H1 (cell line): Measurements from ENCODE around the gene BRIP1. TPM values are rescaled to one million over a fixed set of nuclear protein-coding genes. Genes with fewer than 3 reads are reported as not detected.

Source experiments
- CTCF ChIA-PET: fragments of 300-600 bp; sonication (Branson Sonifier 250); formaldehyde crosslinking; loops from one replicate; lab custom pipeline; 2021; ENCODE audit not compliant: partially characterized antibody; lab: Charles Lee
- POLR2A ChIA-PET: fragments of 300-600 bp; sonication (Branson Sonifier 250); formaldehyde crosslinking; loops from one replicate; lab custom pipeline; 2021; ENCODE audit warnings: inconsistent platforms; ENCODE audit not compliant: partially characterized antibody; lab: Charles Lee
- DNase-seq, 2 experiments: peaks; one replicate each; pipeline versions ENCODE4 v3.0.0 to v3.0.0-alpha.2; 2010 to 2022; ENCODE audit warnings: low spot score in 2 of 2, low read depth in 1 of 2, mixed read lengths in 1 of 2
- FAIRE-seq: peaks from 2 replicates; lab custom pipeline; 2011; peaks lifted over from hg19 to GRCh38; lab: Jason Lieb, UNC
- H2AFZ ChIP-seq: 2 replicates; pipeline ENCODE4 v1.8.1; 2012; ENCODE audit warnings: low read length, inconsistent platforms
- H2AK5ac ChIP-seq: 2 replicates; pipeline ENCODE4 v1.6.1; 2013; ENCODE audit warnings: low read depth, low read length
- H2BK120ac ChIP-seq: replicated peaks from 2 replicates; pipeline ENCODE3; 2013; ENCODE audit warnings: low read depth, low read length, inconsistent platforms
- H2BK12ac ChIP-seq: 2 replicates; pipeline ENCODE4 v1.6.1; 2013; ENCODE audit warnings: low read depth, low read length
- H2BK15ac ChIP-seq: 2 replicates; pipeline ENCODE4 v1.6.1; 2013; ENCODE audit warnings: low read length
- H2BK20ac ChIP-seq: 2 replicates; pipeline ENCODE4 v1.6.1; 2013; ENCODE audit warnings: low read length
- H2BK5ac ChIP-seq: 2 replicates; pipeline ENCODE4 v1.6.1; 2013; ENCODE audit warnings: low read depth, low read length
- H3K14ac ChIP-seq: 2 replicates; pipeline ENCODE4 v1.6.1; 2013; ENCODE audit warnings: inconsistent platforms; ENCODE audit not compliant: insufficient read length
- H3K18ac ChIP-seq: 2 replicates; pipeline ENCODE4 v1.6.1; 2013; ENCODE audit warnings: low read length; ENCODE audit errors: extremely low read depth
- H3K23ac ChIP-seq: 2 replicates; pipeline ENCODE4 v1.6.1; 2013; ENCODE audit warnings: inconsistent platforms; ENCODE audit not compliant: insufficient read length
- H3K23me2 ChIP-seq: 2 replicates; pipeline ENCODE4 v1.6.1; 2013; ENCODE audit warnings: low read depth, low read length
- H3K27ac ChIP-seq: 2 replicates; pipeline ENCODE4 v1.6.1; 2011; ENCODE audit warnings: low read depth, low read length, inconsistent platforms
- H3K27me3 ChIP-seq, 4 experiments: replicated peaks in 1 of 4; 1 replicate in 1 of 4; 2 replicates in 3 of 4; pipeline versions ENCODE4 v1.6.1 to v1.8.1; 2011 to 2013; ENCODE audit warnings: low read length in 3 of 4, mild to moderate bottlenecking in 3 of 4, inconsistent platforms in 2 of 4, mixed read lengths in 2 of 4, moderate library complexity in 1 of 4; ENCODE audit not compliant: control insufficient read depth in 3 of 4, insufficient read depth in 3 of 4; ENCODE audit errors: extremely low read depth in 1 of 4
- H3K36me3 ChIP-seq, 4 experiments: 2 replicates each; pipeline versions ENCODE4 v1.6.1 to v1.8.1; 2011 to 2013; ENCODE audit warnings: mild to moderate bottlenecking in 4 of 4, low read length in 3 of 4, moderate library complexity in 2 of 4, control low read depth in 1 of 4, inconsistent platforms in 1 of 4; ENCODE audit not compliant: insufficient read depth in 4 of 4, control insufficient read depth in 2 of 4
- H3K4ac ChIP-seq: replicated peaks from 2 replicates; pipeline ENCODE3; 2013; ENCODE audit warnings: low read length, low read depth, mixed read lengths, inconsistent platforms; ENCODE audit not compliant: insufficient read length
- H3K4me1 ChIP-seq, 4 experiments: replicated peaks in 1 of 4; 1 replicate in 1 of 4; 2 replicates in 3 of 4; pipeline versions ENCODE4 v1.6.1 to v1.8.1; 2011 to 2013; ENCODE audit warnings: low read length in 3 of 4, inconsistent platforms in 2 of 4, mixed read lengths in 1 of 4; ENCODE audit not compliant: insufficient read depth in 4 of 4, control insufficient read depth in 3 of 4
- H3K4me2 ChIP-seq, 2 experiments: 2 replicates each; pipeline versions ENCODE4 v1.6.1 to v1.8.1; 2011 to 2013; ENCODE audit warnings: low read depth in 2 of 2, low read length in 2 of 2, control low read depth in 1 of 2, inconsistent platforms in 1 of 2, mild to moderate bottlenecking in 1 of 2; ENCODE audit not compliant: insufficient read depth in 1 of 2
- H3K4me3 ChIP-seq, 4 experiments: fragments of 200-600, 300-600 bp in 1 of 4; sonication (generic), shearing (Covaris generic), sonication (Bioruptor Twin) in 1 of 4; 2 replicates each; pipeline versions ENCODE4 v1.5.1 to v1.8.1; 2011 to 2016; ENCODE audit warnings: low read length in 4 of 4, low read depth in 3 of 4, control low read depth in 2 of 4, inconsistent platforms in 2 of 4, mild to moderate bottlenecking in 2 of 4, mixed read lengths in 1 of 4, moderate library complexity in 1 of 4; ENCODE audit not compliant: insufficient read depth in 2 of 4; ENCODE audit errors: extremely low read depth in 1 of 4
- H3K56ac ChIP-seq: replicated peaks from 2 replicates; pipeline ENCODE3; 2013; ENCODE audit warnings: low read depth, mild to moderate bottlenecking, mixed read lengths, low read length, inconsistent platforms; ENCODE audit not compliant: insufficient read length
- H3K79me1 ChIP-seq: 2 replicates; pipeline ENCODE4 v1.6.1; 2013; ENCODE audit warnings: low read depth, low read length, control low read depth
- H3K79me2 ChIP-seq, 2 experiments: 2 replicates each; pipeline versions ENCODE4 v1.6.1 to v1.8.1; 2012 to 2013; ENCODE audit warnings: low read length in 2 of 2, mild to moderate bottlenecking in 2 of 2, inconsistent platforms in 1 of 2; ENCODE audit not compliant: insufficient read depth in 2 of 2, control insufficient read depth in 1 of 2
- H3K9ac ChIP-seq, 4 experiments: replicated peaks in 1 of 4; 1 replicate in 1 of 4; 2 replicates in 3 of 4; pipeline versions ENCODE4 v1.6.1 to v1.8.1; 2011 to 2013; ENCODE audit warnings: low read depth in 3 of 4, low read length in 3 of 4, control low read depth in 2 of 4, mild to moderate bottlenecking in 2 of 4, moderate library complexity in 2 of 4, inconsistent platforms in 1 of 4; ENCODE audit errors: extremely low read depth in 1 of 4
- H3K9me3 ChIP-seq, 2 experiments: 2 replicates each; pipeline versions ENCODE4 v1.6.1 to v1.8.1; 2012 to 2013; ENCODE audit warnings: mild to moderate bottlenecking in 2 of 2, moderate library complexity in 2 of 2, control low read depth in 1 of 2, inconsistent platforms in 1 of 2, low read depth in 1 of 2, low read length in 1 of 2, mixed read lengths in 1 of 2; ENCODE audit not compliant: insufficient read depth in 2 of 2
- H4K20me1 ChIP-seq, 2 experiments: replicated peaks in 1 of 2; 2 replicates each; pipeline versions ENCODE3 to v1.8.1; 2011 to 2013; ENCODE audit warnings: inconsistent platforms in 2 of 2, low read length in 2 of 2, mild to moderate bottlenecking in 1 of 2; ENCODE audit not compliant: insufficient read depth in 2 of 2, control insufficient read depth in 1 of 2
- H4K5ac ChIP-seq: 2 replicates; pipeline ENCODE4 v1.6.1; 2013; ENCODE audit warnings: low read length, low read depth, mixed read lengths, inconsistent platforms; ENCODE audit not compliant: insufficient read length
- H4K8ac ChIP-seq: 2 replicates; pipeline ENCODE4 v1.8.0; 2013; ENCODE audit warnings: mild to moderate bottlenecking, moderate library complexity, low read length, inconsistent platforms; ENCODE audit not compliant: insufficient read depth; ENCODE audit errors: extremely low read depth
- H4K91ac ChIP-seq: replicated peaks from 2 replicates; pipeline ENCODE3; 2013; ENCODE audit warnings: low read length, mixed read lengths, inconsistent platforms; ENCODE audit not compliant: insufficient read length
- GABPA ChIP-seq: IDR thresholded peaks from 2 replicates; pipeline ENCODE4 v1.6.1; 2011; ENCODE audit warnings: mild to moderate bottlenecking, low read length, moderate library complexity, borderline replicate concordance; ENCODE audit not compliant: insufficient read depth
- GTF2F1 ChIP-seq: IDR thresholded peaks from 2 replicates; pipeline ENCODE4 v1.6.1; 2012; ENCODE audit warnings: low read depth, low read length, improper control_type of control experiment, borderline replicate concordance
- HDAC6 ChIP-seq: IDR thresholded peaks from one replicate; pipeline ENCODE4 v1.7.1; 2012; ENCODE audit warnings: low read depth, mild to moderate bottlenecking, inconsistent platforms, low read length, moderate library complexity
- RBBP5 ChIP-seq: IDR thresholded peaks from 2 replicates; pipeline ENCODE4 v1.7.1; 2012; ENCODE audit warnings: low read depth, mild to moderate bottlenecking, inconsistent platforms, low read length, moderate library complexity, borderline replicate concordance
- SIN3A ChIP-seq, 2 experiments: IDR thresholded peaks in 1 of 2; conservative IDR thresholded peaks in 1 of 2; 2 replicates each; pipeline ENCODE4 v1.6.1; 2011 to 2012; ENCODE audit warnings: low read length in 2 of 2, improper control_type of control experiment in 1 of 2, low read depth in 1 of 2, mild to moderate bottlenecking in 1 of 2
- TCF12 ChIP-seq: IDR thresholded peaks from 2 replicates; pipeline ENCODE4 v1.6.1; 2011; ENCODE audit warnings: low read depth, mild to moderate bottlenecking, low read length
- WGBS, 2 experiments: shearing (Covaris generic) in 1 of 2; methylation state at CpG; one replicate each; pipeline versions ENCODE4 v1.1.6 to v1.1.7; 2013 to 2015; ENCODE audit warnings: low lambda C conversion rate in 2 of 2, mixed read lengths in 2 of 2, inconsistent platforms in 1 of 2, low coverage in 1 of 2, missing lambda C conversion rate in 1 of 2; ENCODE audit not compliant: insufficient replicate concordance in 2 of 2, insufficient coverage in 1 of 2, insufficient read length in 1 of 2; ENCODE audit errors: extremely low coverage in 1 of 2, missing lambda C conversion rate in 1 of 2; 5-methylcytosine and 5-hydroxymethylcytosine counted together
- polyA plus RNA-seq, 7 experiments: library from polyadenylated mRNA; depleted of rRNA in 3 of 7; stranded (reverse) in 5 of 7; unstranded in 2 of 7; fragments of >200 nt in 5 of 7; fragments of 200-250 nt in 2 of 7; gene quantifications; 1 replicate in 5 of 7; 2 replicates in 1 of 7; 4 replicates in 1 of 7; pipeline versions ENCODE4 v1.2.1 to v1.2.3, GENCODE V29; 2011 to 2013; ENCODE audit warnings: missing spikeins in 2 of 7, mixed read lengths in 2 of 7
- total RNA-seq: library from RNA; stranded (reverse); fragmentation: NEBNext Ultra II Directional; extraction: Animal tissue kit (Norgen Biotek cat#: 25700); gene quantifications from 2 replicates; pipeline ENCODE4 v1.2.1, GENCODE V29; 2021

The BRIP1 gene
- total and polyA plus RNA-seq, 2 of the 8 experiments (the other 6 are each of a cell fraction or from before 2014, with no cell fraction given), result 5.8 to 19.2 TPM

DNA sequence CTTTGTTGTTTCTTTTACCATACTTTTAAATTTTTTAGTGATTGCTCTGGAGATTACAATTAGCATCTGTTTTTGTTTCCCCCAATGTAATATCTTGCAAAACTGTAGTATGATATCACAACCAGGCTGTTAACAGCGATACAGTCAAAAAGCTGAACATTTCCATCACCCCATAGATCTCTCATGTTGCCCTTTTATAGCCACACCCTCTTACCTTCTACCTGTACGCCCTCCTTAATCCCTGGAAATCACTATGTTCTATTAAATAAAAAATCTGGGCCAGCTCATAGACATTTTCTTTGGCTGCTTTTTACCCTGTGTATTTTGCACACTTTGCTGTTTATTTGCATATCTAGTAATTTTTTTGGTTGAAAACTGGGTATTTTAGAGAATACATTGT is 205.1 kb downstream of the BRIP1 start:
- Histone ChIP-seq H3K4ac (no peak overlapping the region), H4K91ac (no peak overlapping the region), H3K23ac (no peak overlapping the region), H2BK15ac (no peak overlapping the region), H3K18ac (no peak overlapping the region), H3K27ac (no peak overlapping the region), H3K36me3 (no peaks in the 10 kb centered on the region), H2BK20ac (no peak overlapping the region), H3K23me2 (no peaks in the 10 kb centered on the region), H3K14ac (no peak overlapping the region), H2AK5ac (no peak overlapping the region), H3K56ac (no peak overlapping the region), H3K4me2 (no peak overlapping the region), H2BK12ac (no peak overlapping the region), H3K9ac (no peak overlapping the region), H3K4me1 (no peaks in the 10 kb centered on the region), H3K9me3 (no peaks in the 10 kb centered on the region), H3K4me3 (no peak overlapping the region), H3K27me3 (no peaks in the 10 kb centered on the region), H4K20me1 (no peaks in the 10 kb centered on the region), H2AFZ (no peak overlapping the region), H4K8ac (no peak overlapping the region), H4K5ac (no peak overlapping the region), H2BK120ac (no peak overlapping the region), H2BK5ac (no peak overlapping the region), H3K79me2 (no peaks in the 10 kb centered on the region), H3K79me1 (no peaks in the 10 kb centered on the region)
- FAIRE-seq (no peak), DNase-seq (no peak)
- 81% methylated on average over 2 of the region's 2 CpGs; no CpG with 5 or more reads in 1 of the 2 experiments for WGBS, 2 experiments
- TF ChIP-seq GABPA, result no peak
- TF ChIP-seq GTF2F1, result no peak
- TF ChIP-seq TCF12, result no peak
- TF ChIP-seq RBBP5, result no peak
- no peak for TF ChIP-seq HDAC6
- TF ChIP-seq SIN3A (conservative IDR thresholded peaks at IDR 0.05 in 1 of 2, IDR thresholded peaks at IDR 0.05 in 1 of 2; ENCODE audit: low read depth in 1 of 2, low read length in 2 of 2), result no peak
- ChIA-PET POLR2A (no interaction called here), CTCF (interaction anchor here (0.7 kb wide), 1 partner anchor 179 kb away, joined by 3 read pairs; no protein-coding TSS in a partner anchor)
